Smooth muscle cell (in vitro differentiated cells): ENCODE data around the gene IQCE. TPM values are rescaled to one million over a fixed set of nuclear protein-coding genes. Genes with fewer than 3 reads are reported as not detected.

ENCODE experiments used
- DNase-seq: peaks from one replicate; lab custom pipeline; 2025; ENCODE audit not compliant: unreplicated experiment; lab: John Stamatoyannopoulos, UW
- H2AFZ ChIP-seq: fragments of 200-600 bp; sonication (generic); 2 replicates; pipeline ENCODE4 v1.6.0; 2016; ENCODE audit warnings: antibody characterized with exemption, low read depth, mild to moderate bottlenecking
- H3F3A ChIP-seq: fragments of 200-600 bp; sonication (generic); 2 replicates; pipeline ENCODE4 v1.6.0; 2017; ENCODE audit warnings: antibody characterized with exemption, low read depth
- H3K27ac ChIP-seq: fragments of 200-600 bp; sonication (generic); 2 replicates; pipeline ENCODE4 v1.5.1; 2016; ENCODE audit warnings: low read depth, mild to moderate bottlenecking
- H3K27me3 ChIP-seq: fragments of 200-600 bp; sonication (generic); 2 replicates; pipeline ENCODE4 v1.6.1; 2016; ENCODE audit warnings: low read depth, mild to moderate bottlenecking
- H3K36me3 ChIP-seq: fragments of 200-600 bp; sonication (generic); 2 replicates; pipeline ENCODE4 v1.5.1; 2016; ENCODE audit warnings: low read depth
- H3K4me1 ChIP-seq: fragments of 200-600 bp; sonication (generic); 2 replicates; pipeline ENCODE4 v1.5.1; 2016; ENCODE audit warnings: low read depth
- H3K4me2 ChIP-seq: fragments of 200-600 bp; sonication (generic); 2 replicates; pipeline ENCODE4 v1.6.0; 2016; ENCODE audit warnings: mild to moderate bottlenecking
- H3K4me3 ChIP-seq: fragments of 200-600 bp; sonication (generic); 2 replicates; pipeline ENCODE4 v1.5.1; 2016; ENCODE audit warnings: mild to moderate bottlenecking
- H3K79me2 ChIP-seq: fragments of 200-600 bp; sonication (generic); 2 replicates; pipeline ENCODE4 v1.6.0; 2016; ENCODE audit warnings: low read depth, mild to moderate bottlenecking
- H3K9ac ChIP-seq: fragments of 200-600 bp; sonication (generic); 2 replicates; pipeline ENCODE4 v1.6.0; 2016; ENCODE audit warnings: low read depth
- H3K9me3 ChIP-seq: fragments of 200-600 bp; sonication (generic); replicated peaks from 2 replicates; pipeline ENCODE4 v1.5.1; 2016; ENCODE audit warnings: low read depth
- H4K20me1 ChIP-seq: fragments of 200-600 bp; sonication (generic); 2 replicates; pipeline ENCODE4 v1.6.0; 2016; ENCODE audit warnings: low read depth
- whole genome bisulfite sequencing: methylation state at CpG from one replicate; pipeline ENCODE4 v1.1.7; 2016; ENCODE audit warnings: low lambda C conversion rate; 5-methylcytosine and 5-hydroxymethylcytosine counted together
- polyA plus RNA-seq: library from polyadenylated mRNA; unstranded; fragments of >200 nt; fragmentation: Nextera tagmentation; extraction: Ambion mirVana; gene quantifications from 2 replicates; pipeline ENCODE4 v1.2.1, GENCODE V29; 2016
- total RNA-seq: library from RNA; depleted of rRNA; stranded (reverse); fragments of >200 nt; gene quantifications from 2 replicates; pipeline ENCODE4 v1.2.3, GENCODE V29; 2014
- TF ChIP-seq, protein P1 (sequence below): fragments of 200-600 bp; sonication (generic); IDR thresholded peaks from 2 replicates; pipeline ENCODE4 v1.5.1; 2017; ENCODE audit warnings: borderline replicate concordance, mild to moderate bottlenecking, antibody characterized with exemption; ENCODE audit not compliant: insufficient read depth, poor library complexity, severe bottlenecking

The IQCE gene
- total and polyA plus RNA-seq, 2 experiments from 2014 or later: 5.8 to 12.7 TPM

DNA sequence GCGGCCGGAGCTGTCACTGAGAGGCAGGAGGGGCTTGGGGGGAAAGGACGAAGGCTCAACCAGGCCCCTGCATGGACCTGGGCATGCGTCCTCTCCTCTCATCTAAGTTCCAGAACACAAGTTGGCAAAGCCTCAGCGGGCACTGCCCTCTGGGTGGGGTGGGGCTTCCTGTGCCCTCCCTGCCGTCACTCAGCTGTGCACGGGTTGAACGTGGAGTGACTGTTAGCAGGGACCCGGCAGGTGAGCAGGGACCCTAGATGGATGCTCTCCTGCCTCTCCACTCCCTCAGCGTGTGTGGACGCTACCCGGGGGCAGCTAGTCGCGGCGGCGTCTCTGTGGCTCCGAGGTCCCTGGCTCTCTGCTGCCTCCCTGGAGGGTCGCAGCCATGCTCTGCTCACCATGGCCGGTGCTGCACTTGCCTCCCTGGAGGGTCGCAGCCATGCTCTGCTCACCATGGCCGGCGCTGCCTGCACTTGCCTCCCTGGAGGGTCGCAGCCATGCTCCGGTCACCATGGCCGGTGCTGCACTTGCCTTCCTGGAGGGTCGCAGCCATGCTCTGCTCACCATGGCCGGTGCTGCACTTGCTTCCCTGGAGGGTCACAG is 36.6 kb downstream of the IQCE start:
- Histone ChIP-seq H3K27ac (no peak overlapping the region), H3K4me3 (no peak overlapping the region), H3K9ac (no peak overlapping the region), H3K4me2 (no peak overlapping the region), H3K4me1 (no peaks in the 10 kb centered on the region), H2AFZ (no peak overlapping the region), H3K9me3 (no peaks in the 10 kb centered on the region), H3F3A (no peaks in the 10 kb centered on the region), H3K27me3 (no peaks in the 10 kb centered on the region), H4K20me1 (no peaks in the 10 kb centered on the region), H3K79me2 (no peaks in the 10 kb centered on the region), H3K36me3 (no peaks in the 10 kb centered on the region)
- 92% methylated on average over 27 of the region's 27 CpGs for WGBS
- DNase-seq: no peak
- TF ChIP-seq, protein P1, sequence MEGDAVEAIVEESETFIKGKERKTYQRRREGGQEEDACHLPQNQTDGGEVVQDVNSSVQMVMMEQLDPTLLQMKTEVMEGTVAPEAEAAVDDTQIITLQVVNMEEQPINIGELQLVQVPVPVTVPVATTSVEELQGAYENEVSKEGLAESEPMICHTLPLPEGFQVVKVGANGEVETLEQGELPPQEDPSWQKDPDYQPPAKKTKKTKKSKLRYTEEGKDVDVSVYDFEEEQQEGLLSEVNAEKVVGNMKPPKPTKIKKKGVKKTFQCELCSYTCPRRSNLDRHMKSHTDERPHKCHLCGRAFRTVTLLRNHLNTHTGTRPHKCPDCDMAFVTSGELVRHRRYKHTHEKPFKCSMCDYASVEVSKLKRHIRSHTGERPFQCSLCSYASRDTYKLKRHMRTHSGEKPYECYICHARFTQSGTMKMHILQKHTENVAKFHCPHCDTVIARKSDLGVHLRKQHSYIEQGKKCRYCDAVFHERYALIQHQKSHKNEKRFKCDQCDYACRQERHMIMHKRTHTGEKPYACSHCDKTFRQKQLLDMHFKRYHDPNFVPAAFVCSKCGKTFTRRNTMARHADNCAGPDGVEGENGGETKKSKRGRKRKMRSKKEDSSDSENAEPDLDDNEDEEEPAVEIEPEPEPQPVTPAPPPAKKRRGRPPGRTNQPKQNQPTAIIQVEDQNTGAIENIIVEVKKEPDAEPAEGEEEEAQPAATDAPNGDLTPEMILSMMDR: no peak

- Histone ChIP-seq H3K9me3 (no peaks in the 10 kb centered on the region), H3K27ac (no peak overlapping the region), H3F3A (no peaks in the 10 kb centered on the region), H3K27me3 (no peaks in the 10 kb centered on the region), H3K4me2 (no peak overlapping the region), H3K9ac (no peak overlapping the region), H3K79me2 (no peaks in the 10 kb centered on the region), H3K4me1 (no peaks in the 10 kb centered on the region), H3K36me3 (no peaks in the 10 kb centered on the region), H2AFZ (no peak overlapping the region), H4K20me1 (no peaks in the 10 kb centered on the region), H3K4me3 (no peak overlapping the region)
- TF ChIP-seq, protein P1: no peak
- 96% methylated on average over 22 of the region's 22 CpGs for WGBS
- no peak for DNase-seq
Measured at GRCh38 chr7:2596464-2597272, 37.9 kb downstream of the IQCE start.

DNA sequence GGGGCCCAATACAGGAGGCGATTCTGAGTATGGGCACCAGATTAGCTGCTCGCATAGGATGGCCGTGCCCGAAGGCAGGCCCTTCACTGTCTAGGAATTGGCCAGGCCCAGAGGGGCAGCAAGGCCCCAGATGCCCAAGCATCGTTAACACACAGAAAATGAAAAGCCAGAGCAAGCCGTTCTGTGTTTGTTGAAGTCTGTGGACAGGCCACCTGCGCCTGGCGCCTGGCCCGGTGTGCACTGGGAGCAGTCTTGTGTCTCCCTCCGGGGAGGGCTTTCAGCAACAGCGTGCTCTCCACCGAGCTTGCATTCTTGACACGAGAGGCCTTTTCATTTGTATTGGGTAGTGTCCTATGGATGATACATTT is 38.5 kb downstream of the IQCE start:
- WGBS: 95% methylated on average over 13 of the region's 13 CpGs
- H3K9ac ChIP-seq: no peak overlapping the region
- H3K27ac ChIP-seq: no peak overlapping the region
- no peaks in the 10 kb centered on the region for H3K27me3 ChIP-seq
- H4K20me1 ChIP-seq: no peaks in the 10 kb centered on the region
- no peaks in the 10 kb centered on the region for H3K4me1 ChIP-seq
- TF ChIP-seq, protein P1: no peak
- H3K4me3 ChIP-seq: no peak overlapping the region
- no peak overlapping the region for H3K4me2 ChIP-seq
- H3K79me2 ChIP-seq: no peaks in the 10 kb centered on the region
- H3F3A ChIP-seq: no peaks in the 10 kb centered on the region
- H2AFZ ChIP-seq: no peak overlapping the region
- H3K9me3 ChIP-seq: no peaks in the 10 kb centered on the region
- no peaks in the 10 kb centered on the region for H3K36me3 ChIP-seq
- no peak for DNase-seq
